GM19240 (cell line): Measurements from ENCODE around the gene SORCS2.

Source experiments
- DNase-seq: peaks from one replicate; pipeline ENCODE4 v3.0.0; 2011; ENCODE audit warnings: low spot score; ENCODE audit not compliant: insufficient read length

The SORCS2 gene

GRCh38 chr4:7335344-7336066 is 143.2 kb downstream of the SORCS2 start:
- peak; percentile 35 for DNase-seq

DNA sequence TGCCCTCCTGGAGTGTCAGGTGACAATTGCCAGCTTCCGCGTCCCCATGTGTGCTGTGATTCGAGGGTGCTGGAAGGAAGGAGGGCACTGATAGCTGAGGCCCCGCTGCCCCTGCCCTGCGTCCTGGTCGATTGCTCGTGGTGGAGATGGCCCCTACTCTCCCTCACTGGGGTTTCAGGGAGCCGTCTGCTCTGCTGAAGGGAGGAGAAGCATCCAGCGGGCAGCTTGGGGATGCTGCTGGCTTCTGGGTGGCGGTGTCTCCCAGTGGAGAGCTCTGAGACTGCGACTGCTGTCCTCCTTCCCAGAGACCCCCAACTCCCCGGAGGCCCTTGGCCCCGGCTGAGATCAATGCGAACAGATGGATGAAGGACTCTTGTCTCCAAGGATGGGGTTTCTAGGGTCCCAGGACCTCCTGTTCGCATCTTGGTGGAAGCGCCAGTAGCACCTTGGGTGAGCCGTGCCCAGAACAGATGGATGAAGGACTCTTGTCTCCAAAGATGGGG is 143.8 kb downstream of the SORCS2 start:
- DNase-seq = no peak

GRCh38 chr4:7336732-7337131 is 144.4 kb downstream of the SORCS2 start:
- DNase-seq = no peak

- no peak for DNase-seq
Measured at GRCh38 chr4:7337196-7338058, 145.1 kb downstream of the SORCS2 start.

- no peak for DNase-seq
Measured at GRCh38 chr4:7338059-7338452, 145.7 kb downstream of the SORCS2 start.

GRCh38 chr4:7338876-7339623 is 146.7 kb downstream of the SORCS2 start:
- no peak for DNase-seq

DNA sequence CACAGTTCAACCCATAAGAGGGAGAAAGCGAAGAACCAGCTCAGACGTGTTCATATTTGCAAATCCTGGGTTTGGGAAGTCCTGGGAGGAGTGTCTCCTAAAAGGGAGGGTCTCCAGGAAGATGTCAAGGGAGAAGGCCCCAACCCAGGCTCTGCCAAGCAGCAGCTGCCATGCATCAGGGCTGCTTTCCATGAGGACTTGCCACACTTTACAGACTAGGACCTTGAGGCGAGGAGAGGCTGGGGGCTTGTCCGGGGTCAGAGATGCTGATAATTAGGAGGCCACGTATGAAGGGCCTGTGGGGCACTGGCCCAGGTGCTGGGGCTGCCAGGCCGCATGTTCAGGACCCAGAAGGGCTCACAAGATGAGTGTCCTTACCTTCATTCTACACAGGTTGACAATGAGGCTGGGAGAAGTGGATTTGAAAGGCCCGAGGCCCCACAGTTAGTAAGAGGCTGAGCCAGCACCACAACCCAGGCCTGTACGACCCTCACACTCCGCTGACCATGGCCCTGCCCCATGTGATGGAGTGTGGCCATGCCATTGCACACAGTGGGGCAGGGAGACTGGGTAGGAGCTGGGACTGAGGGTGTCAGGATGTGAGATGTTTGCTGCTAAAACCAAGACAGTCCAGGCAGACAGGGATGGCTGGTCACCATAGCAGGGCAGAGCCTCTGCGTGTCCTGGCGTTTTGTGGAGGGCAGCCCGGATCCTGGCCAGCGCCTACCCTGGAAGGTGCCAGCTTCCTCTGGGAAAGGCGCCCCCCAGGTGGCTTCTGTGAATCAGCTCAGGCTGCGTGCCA is 147.6 kb downstream of the SORCS2 start:
- DNase-seq = no peak

- DNase-seq = no peak
Measured at GRCh38 chr4:7340553-7341433, 148.5 kb downstream of the SORCS2 start.

- DNase-seq = no peak
Measured at GRCh38 chr4:7341491-7342222, 149.3 kb downstream of the SORCS2 start.

DNA sequence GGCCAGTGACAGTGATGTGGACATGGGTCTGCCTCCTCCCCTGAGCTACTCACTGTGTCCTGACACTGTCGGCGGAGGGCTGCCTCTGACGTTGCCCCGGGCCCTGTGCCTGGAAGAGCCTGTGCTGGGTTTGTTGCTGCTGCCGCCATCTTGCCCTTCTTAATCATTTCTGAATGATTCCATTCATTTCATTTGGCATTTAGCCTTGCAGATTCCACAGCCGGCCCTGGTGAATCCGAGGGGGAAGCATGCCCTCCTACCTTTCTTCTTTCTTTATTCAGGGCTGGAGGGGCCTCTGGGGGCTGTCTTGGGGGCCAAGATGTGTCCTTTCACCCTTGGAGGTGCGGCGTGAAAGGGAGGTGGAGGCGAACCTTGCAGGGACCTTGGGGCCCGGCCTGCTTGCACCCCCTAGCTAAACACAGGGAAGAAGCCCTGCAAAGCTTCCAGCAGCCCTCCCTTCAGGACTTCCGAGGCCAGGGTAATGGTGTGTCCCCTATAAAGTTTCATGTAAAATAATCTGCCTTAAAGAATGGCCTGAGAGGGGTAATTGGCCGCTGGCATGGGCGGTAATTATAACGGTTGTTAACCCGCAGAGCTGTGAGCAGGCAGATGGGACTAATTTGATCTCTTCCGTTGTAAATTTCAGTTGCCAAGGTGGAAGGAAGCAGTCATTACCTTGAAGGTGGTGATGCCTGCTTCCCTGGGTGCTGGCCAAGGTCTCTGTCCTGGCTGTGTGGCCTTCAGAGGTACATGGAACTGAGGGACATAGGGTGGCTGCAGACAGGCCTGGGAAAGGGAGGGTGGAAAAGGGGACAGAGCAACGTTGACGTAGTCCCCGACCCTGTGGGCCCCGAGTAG is 150.1 kb downstream of the SORCS2 start:
- no peak for DNase-seq

GRCh38 chr4:7343081-7343655 is 150.8 kb downstream of the SORCS2 start:
- DNase-seq = no peak

- DNase-seq = no peak
Measured at GRCh38 chr4:7343950-7344349, 151.6 kb downstream of the SORCS2 start.

- no peak for DNase-seq
Measured at GRCh38 chr4:7344636-7345155, 152.4 kb downstream of the SORCS2 start.

GRCh38 chr4:7347981-7348380 is 155.6 kb downstream of the SORCS2 start:
- no peak for DNase-seq

- DNase-seq = no peak
Measured at GRCh38 chr4:7348946-7349900, 156.9 kb downstream of the SORCS2 start.

- no peak for DNase-seq
Measured at GRCh38 chr4:7350396-7350795, 158.1 kb downstream of the SORCS2 start.

DNA sequence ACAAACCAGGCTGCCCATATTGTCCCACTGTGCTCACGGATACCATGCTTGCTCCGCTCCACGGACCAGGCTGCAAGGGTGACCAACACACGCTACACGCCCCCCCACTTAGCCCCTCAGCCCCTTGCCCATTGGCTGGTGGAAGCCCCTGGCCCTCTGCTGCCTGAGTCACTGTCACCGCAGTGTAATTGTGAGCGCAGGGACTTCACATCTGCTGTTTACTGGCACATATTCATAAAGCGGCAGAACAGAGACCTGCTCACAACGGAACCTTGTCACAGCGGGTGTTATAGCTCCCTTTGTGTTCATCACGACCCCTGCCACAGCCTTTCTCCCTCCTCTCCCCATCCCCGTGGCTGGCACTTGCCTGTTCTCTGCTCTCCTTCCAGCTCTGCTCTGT is 158.7 kb downstream of the SORCS2 start:
- no peak for DNase-seq
